ENCODE data around the gene SP100.

The SP100 gene

GRCh38 chr2:230541934-230542380 is 126.0 kb downstream of the SP100 start:
- no peak overlapping the region for H3K4me3 ChIP-seq (ENCODE audit: low read length)
- DNase-seq (ENCODE audit: low read depth) = no peak
- TF ChIP-seq, protein P1, sequence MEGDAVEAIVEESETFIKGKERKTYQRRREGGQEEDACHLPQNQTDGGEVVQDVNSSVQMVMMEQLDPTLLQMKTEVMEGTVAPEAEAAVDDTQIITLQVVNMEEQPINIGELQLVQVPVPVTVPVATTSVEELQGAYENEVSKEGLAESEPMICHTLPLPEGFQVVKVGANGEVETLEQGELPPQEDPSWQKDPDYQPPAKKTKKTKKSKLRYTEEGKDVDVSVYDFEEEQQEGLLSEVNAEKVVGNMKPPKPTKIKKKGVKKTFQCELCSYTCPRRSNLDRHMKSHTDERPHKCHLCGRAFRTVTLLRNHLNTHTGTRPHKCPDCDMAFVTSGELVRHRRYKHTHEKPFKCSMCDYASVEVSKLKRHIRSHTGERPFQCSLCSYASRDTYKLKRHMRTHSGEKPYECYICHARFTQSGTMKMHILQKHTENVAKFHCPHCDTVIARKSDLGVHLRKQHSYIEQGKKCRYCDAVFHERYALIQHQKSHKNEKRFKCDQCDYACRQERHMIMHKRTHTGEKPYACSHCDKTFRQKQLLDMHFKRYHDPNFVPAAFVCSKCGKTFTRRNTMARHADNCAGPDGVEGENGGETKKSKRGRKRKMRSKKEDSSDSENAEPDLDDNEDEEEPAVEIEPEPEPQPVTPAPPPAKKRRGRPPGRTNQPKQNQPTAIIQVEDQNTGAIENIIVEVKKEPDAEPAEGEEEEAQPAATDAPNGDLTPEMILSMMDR (conservative IDR thresholded peaks at IDR 0.05; ENCODE audit: low read depth, low read length) = no peak

- DNase-seq (ENCODE audit: low read depth) = no peak
- H3K4me3 ChIP-seq (ENCODE audit: low read length) = no peak overlapping the region
- TF ChIP-seq, protein P1 (conservative IDR thresholded peaks at IDR 0.05; ENCODE audit: low read depth, low read length) = no peak
Observed at GRCh38 chr2:230542751-230543150, 126.8 kb downstream of the SP100 start.

DNA sequence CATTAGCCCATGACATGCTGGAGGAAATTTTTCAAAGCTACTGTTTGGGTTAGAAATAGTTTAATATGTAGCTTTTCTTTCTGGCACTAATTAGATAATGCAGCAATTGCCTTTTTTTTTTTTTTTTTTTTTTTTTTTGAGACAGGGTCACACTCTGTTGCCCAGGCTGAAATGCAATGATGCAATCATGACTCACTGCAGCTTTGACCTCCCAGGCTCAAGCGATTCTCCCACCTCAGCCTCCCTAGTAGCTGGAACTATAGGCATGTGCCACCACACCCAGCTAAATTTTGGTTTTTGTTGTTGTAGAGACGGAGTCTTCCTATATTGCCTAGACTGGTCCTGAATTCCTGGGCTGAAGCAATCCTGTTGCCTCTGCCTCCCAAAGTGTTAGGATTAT is 136.2 kb downstream of the SP100 start:
- H3K4me3 ChIP-seq (ENCODE audit: low read length) = no peak overlapping the region
- DNase-seq (ENCODE audit: low read depth) = no peak
- TF ChIP-seq, protein P1 (conservative IDR thresholded peaks at IDR 0.05; ENCODE audit: low read depth, low read length) = no peak

DNA sequence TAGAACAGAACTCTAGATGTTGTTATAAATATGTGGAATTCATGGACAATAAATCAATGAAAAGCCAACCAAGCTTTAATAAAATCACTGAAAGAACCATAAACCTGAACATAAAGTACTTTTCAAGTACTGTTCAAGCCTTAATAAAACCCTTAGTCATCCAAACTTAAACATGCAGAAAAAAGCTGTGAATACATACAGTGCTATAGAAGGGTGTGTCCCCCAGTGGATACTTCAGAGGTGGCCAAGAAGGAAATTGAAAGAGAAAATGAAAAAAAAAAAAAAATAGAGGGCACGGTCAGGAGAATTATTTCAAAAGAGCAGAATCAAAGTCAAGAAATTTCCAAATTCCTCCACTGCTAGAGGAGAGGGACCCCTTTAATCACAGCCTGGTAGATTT is 141.1 kb downstream of the SP100 start:
- H3K4me3 ChIP-seq (ENCODE audit: low read length) = no peak overlapping the region
- DNase-seq (ENCODE audit: low read depth) = no peak
- TF ChIP-seq, protein P1 (conservative IDR thresholded peaks at IDR 0.05; ENCODE audit: low read depth, low read length) = no peak

- H3K4me3 ChIP-seq (ENCODE audit: low read length) = no peak overlapping the region
- DNase-seq (ENCODE audit: low read depth) = peak; percentile 25
- TF ChIP-seq, protein P1 (conservative IDR thresholded peaks at IDR 0.05; ENCODE audit: low read depth, low read length) = no peak
Observed at GRCh38 chr2:230564805-230565779, 149.1 kb downstream of the SP100 start.

- no peak overlapping the region for H3K4me3 ChIP-seq (ENCODE audit: low read length)
- no peak for DNase-seq (ENCODE audit: low read depth)
- TF ChIP-seq, protein P1 (conservative IDR thresholded peaks at IDR 0.05; ENCODE audit: low read depth, low read length) = no peak
Observed at GRCh38 chr2:230569298-230569697, 153.3 kb downstream of the SP100 start.

DNA sequence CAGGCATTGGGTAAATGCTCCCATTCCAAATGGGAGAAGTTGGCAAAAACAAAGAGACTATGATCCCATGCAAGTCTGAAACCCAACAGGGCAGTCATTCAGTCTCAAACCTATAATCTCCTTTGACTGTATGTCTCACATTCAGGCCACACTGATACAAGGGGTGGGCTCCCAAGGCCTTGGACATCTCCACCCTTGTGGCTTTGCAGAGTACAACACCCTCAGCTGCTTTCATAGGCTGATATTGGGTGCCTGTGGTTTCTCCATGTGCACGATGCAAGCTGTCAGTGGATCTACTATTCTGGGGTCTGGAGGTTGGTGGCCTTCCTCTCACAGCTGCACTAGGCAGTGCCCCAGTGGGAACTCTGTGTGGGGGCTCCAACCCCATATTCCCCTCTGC is 155.0 kb downstream of the SP100 start:
- H3K4me3 ChIP-seq (ENCODE audit: low read length) = no peak overlapping the region
- no peak for DNase-seq (ENCODE audit: low read depth)
- TF ChIP-seq, protein P1 (conservative IDR thresholded peaks at IDR 0.05; ENCODE audit: low read depth, low read length) = no peak
